Keratinocyte (primary cell): ENCODE measurements around the gene VAV1.

Experiments
- EZH2 ChIP-seq: IDR thresholded peaks from one replicate; pipeline ENCODE4 v1.6.1; 2012; ENCODE audit warnings: inconsistent platforms, mild to moderate bottlenecking, low read length, moderate library complexity
- TF ChIP-seq, protein P1 (sequence below), 3 experiments: IDR thresholded peaks in 1 of 3; conservative IDR thresholded peaks in 1 of 3; optimal IDR thresholded peaks in 1 of 3; 2 replicates in 2 of 3; 3 replicates in 1 of 3; pipeline versions ENCODE3 to v1.5.1; 2011; ENCODE audit warnings: low read length in 3 of 3, mild to moderate bottlenecking in 3 of 3, moderate library complexity in 2 of 3, control low read depth in 1 of 3, inconsistent platforms in 1 of 3; ENCODE audit not compliant: insufficient read depth in 2 of 3; ENCODE audit errors: extremely low read depth in 1 of 3

GRCh38 chr19:6833166-6833790 lies 60.8 kb downstream of the VAV1 start:
- TF ChIP-seq, protein P1, sequence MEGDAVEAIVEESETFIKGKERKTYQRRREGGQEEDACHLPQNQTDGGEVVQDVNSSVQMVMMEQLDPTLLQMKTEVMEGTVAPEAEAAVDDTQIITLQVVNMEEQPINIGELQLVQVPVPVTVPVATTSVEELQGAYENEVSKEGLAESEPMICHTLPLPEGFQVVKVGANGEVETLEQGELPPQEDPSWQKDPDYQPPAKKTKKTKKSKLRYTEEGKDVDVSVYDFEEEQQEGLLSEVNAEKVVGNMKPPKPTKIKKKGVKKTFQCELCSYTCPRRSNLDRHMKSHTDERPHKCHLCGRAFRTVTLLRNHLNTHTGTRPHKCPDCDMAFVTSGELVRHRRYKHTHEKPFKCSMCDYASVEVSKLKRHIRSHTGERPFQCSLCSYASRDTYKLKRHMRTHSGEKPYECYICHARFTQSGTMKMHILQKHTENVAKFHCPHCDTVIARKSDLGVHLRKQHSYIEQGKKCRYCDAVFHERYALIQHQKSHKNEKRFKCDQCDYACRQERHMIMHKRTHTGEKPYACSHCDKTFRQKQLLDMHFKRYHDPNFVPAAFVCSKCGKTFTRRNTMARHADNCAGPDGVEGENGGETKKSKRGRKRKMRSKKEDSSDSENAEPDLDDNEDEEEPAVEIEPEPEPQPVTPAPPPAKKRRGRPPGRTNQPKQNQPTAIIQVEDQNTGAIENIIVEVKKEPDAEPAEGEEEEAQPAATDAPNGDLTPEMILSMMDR (optimal IDR thresholded peaks at IDR 0.05 in 1 of 3, IDR thresholded peaks at IDR 0.05 in 1 of 3, conservative IDR thresholded peaks at IDR 0.05 in 1 of 3; ENCODE audit: extremely low read depth in 1 of 3, insufficient read depth in 2 of 3, low read length in 3 of 3) = no peak
- TF ChIP-seq EZH2 = no peak
